NCI-H1092 (cell line): ENCODE results near the gene TIMP3.
A peak's percentile ranks its signal among the peaks of the same experiment; 100 is the strongest.
"Not testable (repeated sequence)": the region's sequence is repeated elsewhere in the genome, so short reads cannot be mapped to it uniquely, and the experiment has no call there.

Experiments used
- DNase-seq: peaks from one replicate; lab custom pipeline; 2025; lab: John Stamatoyannopoulos, UW

Gene TIMP3

GRCh38 chr22:32801537-32802236 is at the start of gene TIMP3:
TIMP3 (plus strand) TSS chr22:32801705; CDS start chr22:32802002, 297 bp downstream.
- DNase-seq: peak; percentile 47

- no peak for DNase-seq
Observed at GRCh38 chr22:32752326-32752725, 49.2 kb upstream of the TIMP3 start.

- no peak for DNase-seq
Observed at GRCh38 chr22:32752816-32753520, 48.5 kb upstream of the TIMP3 start.

- DNase-seq: no peak
Observed at GRCh38 chr22:32753591-32753990, 47.9 kb upstream of the TIMP3 start.

GRCh38 chr22:32754413-32755041 is 47.0 kb upstream of the TIMP3 start:
- no peak for DNase-seq

- DNase-seq: not testable (repeated sequence)
Observed at GRCh38 chr22:32757086-32757762, 44.3 kb upstream of the TIMP3 start.

- DNase-seq: no peak
Observed at GRCh38 chr22:32758866-32759385, 42.6 kb upstream of the TIMP3 start.

- no peak for DNase-seq
Observed at GRCh38 chr22:32760396-32760795, 41.1 kb upstream of the TIMP3 start.

- DNase-seq: no peak
Observed at GRCh38 chr22:32760815-32761214, 40.7 kb upstream of the TIMP3 start.

GRCh38 chr22:32761251-32761903 is 40.1 kb upstream of the TIMP3 start:
- no peak for DNase-seq

- DNase-seq: no peak
Observed at GRCh38 chr22:32764330-32765131, 37.0 kb upstream of the TIMP3 start.

- no peak for DNase-seq
Observed at GRCh38 chr22:32765132-32765618, 36.3 kb upstream of the TIMP3 start.

GRCh38 chr22:32771756-32772155 is 29.7 kb upstream of the TIMP3 start:
- DNase-seq: no peak

- no peak for DNase-seq
Observed at GRCh38 chr22:32775957-32776356, 25.5 kb upstream of the TIMP3 start.

GRCh38 chr22:32776397-32776796 is 25.1 kb upstream of the TIMP3 start:
- no peak for DNase-seq

GRCh38 chr22:32776802-32777201 is 24.7 kb upstream of the TIMP3 start:
- DNase-seq: no peak

GRCh38 chr22:32777987-32778386 is 23.5 kb upstream of the TIMP3 start:
- no peak for DNase-seq

GRCh38 chr22:32780726-32781310 is 20.7 kb upstream of the TIMP3 start:
- DNase-seq: no peak

GRCh38 chr22:32781695-32782094 is 19.8 kb upstream of the TIMP3 start:
- no peak for DNase-seq

- DNase-seq: no peak
Observed at GRCh38 chr22:32785321-32786026, 16.0 kb upstream of the TIMP3 start.
